ENCODE results near the gene MAPK9.
A peak's percentile ranks its signal among the peaks of the same experiment; 100 is the strongest.
"Not testable (repeated sequence)": the region's sequence is repeated elsewhere in the genome, so short reads cannot be mapped to it uniquely, and the experiment has no call there.

MAPK9 gene

DNA sequence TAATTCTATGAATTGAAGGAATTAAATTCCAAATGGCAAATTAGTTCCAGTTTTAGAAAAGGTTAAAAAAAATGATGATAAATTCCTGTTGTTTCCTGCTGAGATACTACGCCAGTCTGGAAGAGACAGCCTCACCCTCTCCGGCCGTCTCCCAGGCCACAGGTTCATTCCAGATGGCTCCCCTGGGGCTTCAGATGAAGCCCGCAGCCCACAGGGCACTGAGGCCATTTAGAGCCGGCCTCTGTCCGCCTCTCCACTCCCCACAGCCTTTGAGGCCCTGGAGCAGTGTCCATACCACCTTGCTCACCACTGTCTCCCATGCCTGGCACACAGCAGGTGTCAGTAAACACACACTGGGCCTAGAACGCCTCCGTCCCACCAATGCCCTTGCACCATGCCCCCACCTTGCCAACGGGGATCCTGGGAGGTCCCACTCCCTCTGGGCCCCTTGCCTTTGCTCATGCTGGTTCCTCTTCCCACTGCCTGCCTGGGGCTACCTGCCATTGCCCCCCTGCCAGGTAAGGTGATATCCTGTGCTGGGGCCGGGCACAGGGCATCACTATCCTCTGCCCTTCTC is 35.2 kb upstream of the MAPK9 start:
- DNase-seq (ENCODE audit: low read depth in 2 of 2): no peak

GRCh38 chr5:180324601-180324950 is 32.7 kb upstream of the MAPK9 start:
- DNase-seq (ENCODE audit: low read depth in 2 of 2): no peak

DNA sequence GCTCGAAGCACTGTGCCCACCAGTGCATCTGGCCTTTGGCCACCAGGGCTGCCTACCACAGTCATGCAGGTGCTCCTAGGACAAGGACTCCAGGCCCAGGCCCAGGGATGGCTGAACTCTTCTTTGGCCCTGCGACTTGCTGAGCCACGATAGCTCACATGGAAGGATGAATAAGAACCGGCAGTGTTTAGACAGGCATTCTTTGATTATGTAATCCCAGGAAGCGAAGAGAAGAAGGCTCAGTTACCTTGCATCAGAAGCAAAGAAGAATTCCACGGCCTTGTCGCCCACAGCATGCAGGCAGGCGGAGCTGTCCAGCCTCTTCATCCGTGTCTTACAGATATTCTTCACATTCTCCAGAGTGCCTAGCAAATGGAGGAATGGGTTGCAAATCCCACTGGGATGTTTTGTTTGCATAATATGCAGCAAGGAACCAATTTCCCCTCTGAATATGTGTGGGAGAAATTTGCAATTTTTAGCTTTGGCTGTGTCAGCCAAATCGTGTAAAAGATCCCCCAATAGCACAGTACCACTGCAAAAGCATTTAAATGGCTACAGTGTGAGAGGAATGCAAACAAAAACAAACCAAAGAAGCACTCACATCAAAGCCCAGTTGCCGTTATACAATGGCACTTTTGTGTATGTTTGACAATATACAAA is 32.2 kb upstream of the MAPK9 start:
- DNase-seq (ENCODE audit: low read depth in 2 of 2): no peak

DNA sequence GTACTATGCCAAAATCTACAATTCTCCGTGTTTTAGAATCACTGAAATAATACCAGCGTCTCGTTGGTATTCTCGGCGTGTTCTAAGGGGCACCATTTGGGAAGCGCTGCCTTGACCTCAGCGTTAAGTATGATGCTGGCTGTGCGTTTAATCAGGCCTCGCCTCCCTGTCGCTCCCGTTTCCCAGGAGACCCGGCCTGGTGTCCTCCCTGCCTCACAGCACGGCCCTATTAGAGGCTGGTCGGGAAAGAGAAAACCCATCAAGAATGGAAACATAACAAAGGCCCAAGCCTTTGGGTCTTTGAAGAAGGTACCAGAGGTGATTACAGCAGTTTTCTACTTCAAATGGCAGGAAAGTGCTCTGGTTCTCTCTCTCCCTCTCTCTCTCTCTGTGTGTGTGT is 31.3 kb upstream of the MAPK9 start:
- DNase-seq (ENCODE audit: low read depth in 2 of 2): no peak

DNA sequence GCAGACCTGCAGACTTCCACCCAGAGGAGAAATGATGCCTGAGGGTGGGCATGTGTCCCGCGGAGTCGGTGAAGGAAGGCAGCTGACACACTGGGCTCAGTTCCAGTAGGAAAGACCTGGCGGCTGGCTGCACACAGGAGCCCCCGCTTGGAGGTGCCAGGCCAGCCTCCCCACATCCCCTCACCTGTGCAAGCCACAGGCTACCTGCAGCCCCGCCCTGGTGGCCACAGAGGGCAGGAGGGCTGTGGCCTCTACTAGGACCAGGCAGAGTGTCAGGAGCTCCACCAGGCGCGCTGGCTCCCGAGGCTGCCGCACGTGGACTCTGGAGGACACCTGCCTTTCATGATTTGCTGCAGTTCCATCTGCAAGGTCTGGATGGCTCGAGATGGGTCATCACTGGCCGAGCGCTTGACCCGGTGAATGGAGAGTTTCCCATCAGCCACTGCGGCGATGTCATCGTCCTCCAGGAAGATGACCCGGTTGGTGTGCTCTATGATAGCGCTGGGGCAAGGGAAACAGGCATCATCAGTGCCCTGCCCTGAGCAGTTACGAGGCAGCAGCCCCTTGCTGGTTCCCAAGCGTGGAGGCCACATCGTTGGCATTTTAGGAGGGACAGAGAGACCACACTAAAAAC is 26.7 kb upstream of the MAPK9 start:
- no peak for DNase-seq (ENCODE audit: low read depth in 2 of 2)

- no peak for DNase-seq (ENCODE audit: low read depth in 2 of 2)
Measured at GRCh38 chr5:180316586-180316985, 24.7 kb upstream of the MAPK9 start.

DNA sequence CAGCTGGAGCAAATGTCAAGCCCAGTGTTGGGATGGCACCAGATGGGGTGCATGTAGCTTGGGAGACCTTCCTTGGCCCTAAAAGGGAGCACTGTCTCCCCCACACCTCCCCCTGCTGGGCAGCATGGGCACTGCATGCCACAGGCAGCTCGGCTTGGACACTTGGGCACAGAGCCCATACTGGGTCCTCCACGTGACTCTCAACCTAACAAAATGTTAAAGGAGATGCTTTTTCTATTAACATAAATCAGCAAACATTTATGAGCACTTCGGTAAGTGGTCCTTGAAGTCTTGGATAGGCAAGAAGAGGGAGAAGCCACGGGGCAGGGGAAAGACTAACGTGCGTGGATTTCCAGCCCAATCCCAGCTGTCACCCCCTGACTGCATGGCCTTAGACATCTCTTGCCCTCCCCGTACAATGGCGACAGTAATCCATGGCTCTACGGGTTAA is 23.9 kb upstream of the MAPK9 start:
- DNase-seq (ENCODE audit: low read depth in 2 of 2): peak; percentile 47 to 60

DNA sequence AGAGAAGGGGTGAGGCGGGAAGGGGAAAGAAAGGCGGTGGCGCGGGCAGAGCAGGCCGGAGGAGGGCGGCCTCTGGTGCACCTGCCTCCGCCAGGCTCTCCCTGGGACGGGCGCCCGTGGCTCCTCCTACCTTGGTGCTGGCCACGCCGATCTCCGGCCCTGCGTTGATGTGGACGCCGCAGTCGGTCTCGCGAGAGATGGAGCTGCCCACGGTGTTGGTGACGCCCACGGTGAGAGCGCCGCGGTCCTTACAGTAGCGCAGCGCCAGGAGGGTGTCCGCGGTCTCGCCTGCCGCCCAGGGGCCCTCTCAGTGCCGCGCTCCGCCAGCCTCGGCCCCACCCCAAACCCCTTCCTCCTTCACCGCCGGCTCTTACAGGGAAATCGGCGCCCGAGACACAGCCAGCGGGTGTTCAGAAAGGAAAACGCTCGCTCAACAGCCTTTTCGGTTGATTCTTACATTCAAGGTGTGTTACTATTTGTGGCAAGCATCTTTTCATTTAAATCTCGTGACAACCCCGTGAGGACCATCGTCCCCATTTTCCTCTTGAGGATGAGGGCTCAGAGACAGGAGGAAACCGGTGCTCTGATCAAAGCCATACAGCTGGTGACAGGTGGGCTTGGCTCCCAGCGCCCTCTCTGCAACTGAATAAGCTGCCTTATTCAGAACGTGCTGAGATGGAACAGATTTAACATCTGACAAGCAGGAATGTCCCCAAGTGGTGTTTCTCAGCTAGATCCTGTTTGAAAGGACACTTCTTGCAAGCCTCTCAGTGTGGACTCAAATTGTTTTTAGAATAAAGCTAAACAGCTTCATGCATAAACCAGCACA is 22.0 kb upstream of the MAPK9 start:
- peak in 1 of 2 donors; percentile 50 for DNase-seq (ENCODE audit: low read depth in 2 of 2)

- no peak for DNase-seq (ENCODE audit: low read depth in 2 of 2)
Measured at GRCh38 chr5:180311216-180311615, 19.3 kb upstream of the MAPK9 start.

- no peak for DNase-seq (ENCODE audit: low read depth in 2 of 2)
Measured at GRCh38 chr5:180306796-180307195, 14.9 kb upstream of the MAPK9 start.

- DNase-seq (ENCODE audit: low read depth in 2 of 2): no peak
Measured at GRCh38 chr5:180305481-180305880, 13.6 kb upstream of the MAPK9 start.

- DNase-seq (ENCODE audit: low read depth in 2 of 2): no peak
Measured at GRCh38 chr5:180304431-180305375, 12.8 kb upstream of the MAPK9 start.

DNA sequence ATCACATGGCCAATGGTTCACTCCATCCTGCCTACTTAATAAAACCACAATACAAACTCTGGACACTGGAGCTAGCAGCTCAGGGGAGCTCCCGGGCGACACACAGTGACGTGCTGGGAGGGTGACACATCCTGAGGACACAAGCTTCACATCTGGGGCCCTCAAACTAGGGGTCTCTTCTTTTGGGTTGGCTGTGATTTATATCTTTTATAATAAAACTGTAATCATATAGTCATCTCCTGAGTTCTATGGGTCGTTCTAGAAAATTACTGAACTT is 12.1 kb upstream of the MAPK9 start:
- DNase-seq (ENCODE audit: low read depth in 2 of 2): no peak

GRCh38 chr5:180303226-180304015 is 11.5 kb upstream of the MAPK9 start:
- DNase-seq (ENCODE audit: low read depth in 2 of 2): no peak

GRCh38 chr5:180302256-180302655 is 10.4 kb upstream of the MAPK9 start:
- DNase-seq (ENCODE audit: low read depth in 2 of 2): no peak

GRCh38 chr5:180301253-180301652 is 9.4 kb upstream of the MAPK9 start:
- DNase-seq (ENCODE audit: low read depth in 2 of 2): no peak

- no peak for DNase-seq (ENCODE audit: low read depth in 2 of 2)
Measured at GRCh38 chr5:180299526-180299925, 7.6 kb upstream of the MAPK9 start.

DNA sequence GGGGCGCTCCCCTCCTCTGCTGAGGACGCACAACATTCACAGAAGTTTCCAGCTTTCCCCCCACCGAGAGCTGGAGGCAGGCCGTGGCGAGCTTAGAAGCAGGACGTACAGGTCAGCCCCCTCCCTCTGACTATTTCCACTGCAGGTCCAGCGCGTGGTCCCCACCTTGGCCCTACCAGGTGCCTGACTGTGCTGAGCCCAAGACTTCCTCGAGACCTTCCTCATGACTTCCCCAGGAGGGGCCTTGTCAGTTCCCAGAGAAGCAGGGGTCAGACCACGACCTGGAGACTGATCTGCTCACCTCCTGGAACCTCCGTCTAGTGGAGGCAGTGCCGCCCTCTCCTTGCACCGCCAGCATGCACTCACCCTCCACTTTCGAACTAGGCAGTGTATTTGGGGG is 7.1 kb upstream of the MAPK9 start:
- not testable (repeated sequence) for DNase-seq (ENCODE audit: low read depth in 2 of 2)

GRCh38 chr5:180297587-180298282 is 5.9 kb upstream of the MAPK9 start:
- DNase-seq (ENCODE audit: low read depth in 2 of 2): no peak

GRCh38 chr5:180296771-180297170 is 4.9 kb upstream of the MAPK9 start:
- no peak for DNase-seq (ENCODE audit: low read depth in 2 of 2)

Measured in stimulated activated CD8-positive, alpha-beta memory T cell treated with anti-CD3 and anti-CD28 coated beads, Interleukin-2, amount 100 ng/mL, for 1 hour (primary cell).